ENCODE results near the gene SORCS2. TPM values are rescaled to one million over a fixed set of nuclear protein-coding genes. Genes with fewer than 3 reads are reported as not detected.

Gene SORCS2
- total RNA-seq, 1 donor from 2014 or later: 7.1 TPM

DNA sequence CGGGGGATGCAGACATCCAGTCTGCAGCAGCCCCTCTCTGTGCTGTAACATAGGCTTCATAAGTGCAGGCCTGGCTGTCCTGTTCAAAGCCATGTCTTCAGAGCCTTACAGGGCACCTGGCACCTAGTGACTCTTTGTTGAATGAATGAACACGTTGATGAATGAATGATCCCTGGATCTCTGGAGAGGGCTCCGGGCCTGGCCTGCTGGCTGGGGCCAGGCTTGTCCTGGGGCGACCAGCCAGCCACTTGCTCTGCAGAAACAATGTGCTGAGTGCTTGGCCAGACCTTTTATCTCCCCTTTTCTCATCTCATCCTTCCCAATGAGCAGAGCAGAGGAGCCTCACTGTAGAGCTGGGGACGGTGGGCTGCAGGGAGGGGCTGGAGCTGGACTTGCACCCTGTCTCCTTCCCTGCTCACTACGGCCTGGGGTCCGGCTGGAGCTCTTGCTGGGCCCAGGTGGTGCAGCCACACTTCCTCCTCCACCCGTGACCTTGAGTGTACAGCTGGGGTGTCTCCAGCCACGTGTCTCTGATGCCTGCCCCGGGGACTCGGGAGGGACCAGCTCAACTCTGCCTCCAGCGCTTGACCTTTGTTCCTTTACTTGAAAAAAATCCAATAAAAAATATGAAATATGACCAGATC lies 164.5 kb downstream of the SORCS2 start:
- no peak for DNase-seq (ENCODE audit: low spot score in 2 of 2, unreplicated experiment in 2 of 2)
- Mint-ChIP-seq H3K27ac (no peak overlapping the region), H3K27me3 (ENCODE audit: low read depth) (peaks cover 8% of the 10 kb centered on the region), H3K4me1 (no peaks in the 10 kb centered on the region), H3K4me3 (no peak overlapping the region), H3K36me3 (no peaks in the 10 kb centered on the region), H3K9me3 (no peaks in the 10 kb centered on the region)
- TF ChIP-seq, protein P1, sequence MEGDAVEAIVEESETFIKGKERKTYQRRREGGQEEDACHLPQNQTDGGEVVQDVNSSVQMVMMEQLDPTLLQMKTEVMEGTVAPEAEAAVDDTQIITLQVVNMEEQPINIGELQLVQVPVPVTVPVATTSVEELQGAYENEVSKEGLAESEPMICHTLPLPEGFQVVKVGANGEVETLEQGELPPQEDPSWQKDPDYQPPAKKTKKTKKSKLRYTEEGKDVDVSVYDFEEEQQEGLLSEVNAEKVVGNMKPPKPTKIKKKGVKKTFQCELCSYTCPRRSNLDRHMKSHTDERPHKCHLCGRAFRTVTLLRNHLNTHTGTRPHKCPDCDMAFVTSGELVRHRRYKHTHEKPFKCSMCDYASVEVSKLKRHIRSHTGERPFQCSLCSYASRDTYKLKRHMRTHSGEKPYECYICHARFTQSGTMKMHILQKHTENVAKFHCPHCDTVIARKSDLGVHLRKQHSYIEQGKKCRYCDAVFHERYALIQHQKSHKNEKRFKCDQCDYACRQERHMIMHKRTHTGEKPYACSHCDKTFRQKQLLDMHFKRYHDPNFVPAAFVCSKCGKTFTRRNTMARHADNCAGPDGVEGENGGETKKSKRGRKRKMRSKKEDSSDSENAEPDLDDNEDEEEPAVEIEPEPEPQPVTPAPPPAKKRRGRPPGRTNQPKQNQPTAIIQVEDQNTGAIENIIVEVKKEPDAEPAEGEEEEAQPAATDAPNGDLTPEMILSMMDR (IDR thresholded peaks at IDR 0.05; ENCODE audit: unreplicated experiment): no peak

DNA sequence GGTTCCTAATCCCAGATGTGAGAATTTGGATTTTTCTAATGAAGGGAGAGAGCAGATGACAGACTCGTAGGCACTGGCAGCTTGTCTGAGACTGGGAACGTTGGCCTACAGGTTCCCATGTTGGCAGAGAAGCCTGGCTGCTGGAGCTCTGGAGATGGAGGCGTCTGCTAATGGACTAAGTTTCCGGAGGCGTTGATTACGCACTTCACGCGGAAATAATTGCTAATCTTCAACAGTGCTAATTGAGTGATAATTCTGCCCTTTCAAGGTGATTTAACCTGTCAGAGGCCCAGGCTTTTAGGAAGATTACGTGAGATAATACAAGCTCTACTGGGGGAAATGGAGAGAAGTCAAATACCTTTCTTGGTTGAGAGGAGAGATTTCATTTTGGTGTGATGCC lies 165.0 kb downstream of the SORCS2 start:
- DNase-seq (ENCODE audit: low spot score in 2 of 2, unreplicated experiment in 2 of 2): no peak
- Mint-ChIP-seq H3K27ac (no peak overlapping the region), H3K9me3 (no peaks in the 10 kb centered on the region), H3K27me3 (ENCODE audit: low read depth) (peaks cover 2% of the 10 kb centered on the region), H3K4me1 (no peaks in the 10 kb centered on the region), H3K4me3 (no peak overlapping the region), H3K36me3 (no peaks in the 10 kb centered on the region)
- TF ChIP-seq, protein P1 (IDR thresholded peaks at IDR 0.05; ENCODE audit: unreplicated experiment): no peak

DNA sequence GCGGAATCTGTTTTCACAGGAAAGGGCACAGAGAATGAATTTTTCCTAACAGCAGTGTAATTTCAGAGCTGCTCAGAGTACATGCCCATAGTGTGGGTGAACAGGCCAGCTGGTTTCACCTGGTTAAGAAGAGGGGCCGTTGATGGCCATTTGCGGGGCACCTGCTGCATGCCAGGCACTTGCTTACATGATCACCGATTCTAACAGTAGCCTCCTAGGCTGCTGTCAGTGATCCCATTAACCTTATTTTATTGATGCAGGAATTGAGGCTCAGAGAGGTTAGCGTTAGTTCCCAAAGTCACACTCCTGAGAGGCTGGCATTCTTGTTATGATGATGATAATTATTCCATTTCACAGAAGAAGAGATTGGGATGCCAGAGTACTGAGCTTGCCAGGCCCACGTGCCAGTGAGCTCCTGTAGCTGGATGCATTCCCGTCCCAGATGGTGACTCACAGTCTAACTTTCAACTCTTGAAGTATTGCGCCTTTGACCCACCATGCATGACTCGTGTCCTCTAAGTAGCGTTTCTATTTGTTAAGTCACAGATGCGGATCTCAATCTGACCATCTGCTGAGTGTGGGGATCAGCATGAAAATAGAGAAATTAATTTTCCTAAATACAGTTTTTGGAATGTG lies 165.9 kb downstream of the SORCS2 start:
- Mint-ChIP-seq H3K4me1 (no peaks in the 10 kb centered on the region), H3K9me3 (no peaks in the 10 kb centered on the region), H3K27ac (no peak overlapping the region), H3K27me3 (ENCODE audit: low read depth) (no peaks in the 10 kb centered on the region), H3K36me3 (no peaks in the 10 kb centered on the region), H3K4me3 (no peak overlapping the region)
- TF ChIP-seq, protein P1 (IDR thresholded peaks at IDR 0.05; ENCODE audit: unreplicated experiment): no peak
- DNase-seq (ENCODE audit: low spot score in 2 of 2, unreplicated experiment in 2 of 2): no peak

DNA sequence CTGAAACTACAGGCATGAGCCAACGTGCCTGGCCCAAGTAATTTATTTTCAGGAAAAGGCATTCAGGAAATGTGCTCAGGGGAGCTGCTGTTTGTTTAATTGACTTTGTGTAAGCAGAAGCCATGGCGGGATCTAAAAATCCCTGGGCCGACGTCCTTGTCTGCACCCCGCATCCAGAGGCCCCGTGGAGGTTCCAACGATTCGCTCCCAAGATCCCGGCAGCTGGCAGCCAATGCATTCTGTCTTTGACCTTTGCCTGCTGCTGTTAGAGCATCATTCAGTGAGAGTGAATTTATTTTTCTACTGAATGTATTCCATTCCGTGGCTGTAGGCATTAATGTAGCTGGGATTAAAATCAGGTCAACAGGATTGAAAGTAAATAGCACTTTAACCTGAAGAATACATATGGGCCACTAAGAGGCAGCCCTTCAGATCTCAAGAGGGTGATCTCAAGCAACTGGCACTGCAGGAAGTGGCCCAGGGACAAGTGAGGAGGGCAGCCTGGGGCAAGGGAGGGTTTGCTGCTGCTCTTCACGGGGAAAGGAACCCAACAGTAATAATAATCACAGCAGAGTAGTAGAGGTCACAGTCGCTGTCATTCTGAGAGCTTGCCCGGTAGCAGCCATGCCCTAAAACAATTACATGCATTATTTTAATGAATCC lies 167.2 kb downstream of the SORCS2 start:
- Mint-ChIP-seq H3K27ac (no peak overlapping the region), H3K9me3 (peaks cover 3% of the 10 kb centered on the region), H3K4me3 (no peak overlapping the region), H3K27me3 (ENCODE audit: low read depth) (peaks cover 3% of the 10 kb centered on the region), H3K4me1 (no peaks in the 10 kb centered on the region), H3K36me3 (no peaks in the 10 kb centered on the region)
- TF ChIP-seq, protein P1 (IDR thresholded peaks at IDR 0.05; ENCODE audit: unreplicated experiment): no peak
- no peak for DNase-seq (ENCODE audit: low spot score in 2 of 2, unreplicated experiment in 2 of 2)

DNA sequence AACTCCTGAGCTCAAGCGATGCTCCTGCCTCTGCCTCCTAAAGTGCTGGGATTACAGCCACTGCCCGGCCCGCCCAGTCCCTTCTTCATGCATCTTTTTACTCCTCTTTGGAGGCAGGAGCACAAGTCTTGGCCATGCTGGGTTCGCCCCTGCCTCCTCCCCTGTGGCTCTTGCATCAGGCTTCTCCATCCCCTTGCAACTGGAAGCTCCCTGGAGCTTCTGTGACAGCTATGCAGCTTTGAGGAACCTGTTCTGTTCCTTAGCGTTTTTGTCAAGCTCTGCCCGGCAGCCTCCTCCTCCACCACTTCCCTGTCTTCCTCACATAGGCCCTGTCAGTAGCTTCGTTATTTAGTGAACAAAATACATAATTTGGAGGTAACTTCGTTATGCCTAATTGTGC lies 168.5 kb downstream of the SORCS2 start:
- Mint-ChIP-seq H3K9me3 (peaks cover 3% of the 10 kb centered on the region), H3K36me3 (no peaks in the 10 kb centered on the region), H3K27ac (no peak overlapping the region), H3K4me3 (no peak overlapping the region), H3K4me1 (peaks cover 3% of the 10 kb centered on the region), H3K27me3 (ENCODE audit: low read depth) (peaks cover 13% of the 10 kb centered on the region)
- TF ChIP-seq, protein P1 (IDR thresholded peaks at IDR 0.05; ENCODE audit: unreplicated experiment): no peak
- DNase-seq (ENCODE audit: low spot score in 2 of 2, unreplicated experiment in 2 of 2): no peak

Measured in mesothelial cell of epicardium (in vitro differentiated cells).